OCI-LY3 (cell line): Measurements from ENCODE around the gene TANC2.

Experiments used
- CTCF ChIP-seq: fragments of 200-600, 300-600 bp; sonication (generic); IDR thresholded peaks from 2 replicates; pipeline ENCODE4 v1.5.1; 2014; ENCODE audit warnings: antibody characterized with exemption, low read length, low read depth
- EZH2phosphoT487 ChIP-seq: fragments of 200-600 bp; shearing (Covaris generic); IDR thresholded peaks from 2 replicates; pipeline ENCODE4 v1.6.1; 2018; ENCODE audit warnings: antibody characterized with exemption, mixed run types, low read depth

- TF ChIP-seq CTCF (no peak), EZH2phosphoT487 (no peak)
These were observed 9.2 kb downstream of the TANC2 start for GRCh38 chr17:62975206-62975605.
